Measurements from ENCODE around the gene PLAC8L1. TPM values are rescaled to one million over a fixed set of nuclear protein-coding genes. Genes with fewer than 3 reads are reported as not detected.

PLAC8L1 gene
- total RNA-seq (ENCODE audit: low replicate concordance): not detected in 2 replicates

GRCh38 chr5:146105477-146105876, at the start of gene PLAC8L1:
Gene PLAC8L1, minus strand, starts transcription at chr5:146105577. Its CDS starts 1,266 bp downstream, at chr5:146104311.

Other genes with a start within 250 kb of the PLAC8L1 start
- gene GRXCR2, start 232.6 kb downstream of the PLAC8L1 start, total RNA-seq (ENCODE audit: low replicate concordance): not detected in 2 replicates
- 0.59 and 1.7 TPM in 2 replicates for gene SH3RF2, start 169.0 kb downstream of the PLAC8L1 start, total RNA-seq (ENCODE audit: low replicate concordance)
- 108 and 123 TPM in 2 replicates for gene LARS1, start 77.1 kb upstream of the PLAC8L1 start, total RNA-seq (ENCODE audit: low replicate concordance)
- gene RBM27, start 98.0 kb upstream of the PLAC8L1 start, total RNA-seq (ENCODE audit: low replicate concordance): 17.8 and 31.5 TPM in 2 replicates
- 0.08 TPM in 1 of 2 replicates, not detected in the other for gene POU4F3, start 233.3 kb upstream of the PLAC8L1 start, total RNA-seq (ENCODE audit: low replicate concordance)

Data from smooth muscle cell of the coronary artery (primary cell).